NCI-H2227 (cell line): Measurements from ENCODE around the gene CYTH1.

Experiments
- DNase-seq: peaks from one replicate; lab custom pipeline; 2025; ENCODE audit not compliant: unreplicated experiment; lab: John Stamatoyannopoulos, UW

Gene CYTH1

DNA sequence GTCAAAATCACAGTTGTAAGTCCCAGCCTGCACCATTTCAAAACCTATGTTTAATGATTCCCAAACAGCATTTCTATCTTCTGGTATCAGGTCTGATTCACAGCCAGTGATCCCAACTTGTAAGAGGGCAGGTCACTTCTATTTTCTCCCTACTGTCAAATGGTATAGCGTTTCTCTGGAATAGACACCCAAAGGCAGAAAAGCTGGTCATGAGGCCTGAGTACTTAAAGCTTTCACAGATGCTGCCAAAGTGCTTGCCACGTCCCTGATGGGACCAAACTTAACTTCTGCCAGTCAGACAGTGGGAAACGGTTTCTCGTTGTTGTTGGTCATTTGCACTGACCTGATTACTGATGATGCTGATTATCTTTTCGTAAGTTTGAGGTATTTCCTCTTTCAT lies 43.4 kb downstream of the CYTH1 start:
- no peak for DNase-seq

DNA sequence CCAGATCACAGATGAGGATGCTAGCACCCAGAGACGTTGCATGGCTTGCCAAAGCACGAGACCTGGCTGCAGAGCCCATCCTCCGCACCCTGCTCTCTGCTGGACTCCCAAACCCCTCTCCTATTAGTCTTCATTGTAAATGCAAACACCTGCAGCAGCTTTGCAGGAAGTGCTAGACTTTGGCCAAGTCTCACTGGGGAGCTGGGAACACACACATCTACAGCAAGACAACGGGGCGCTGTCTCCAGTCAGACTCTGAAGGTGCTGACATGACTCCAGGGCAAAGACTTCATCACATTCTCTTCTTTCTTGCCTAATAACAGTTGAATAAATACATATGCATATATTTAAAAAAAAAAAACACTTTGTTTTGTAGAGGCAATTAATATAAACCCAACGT lies 43.8 kb downstream of the CYTH1 start:
- DNase-seq: no peak

GRCh38 chr17:78737332-78737731 lies 44.7 kb downstream of the CYTH1 start:
- no peak for DNase-seq

DNA sequence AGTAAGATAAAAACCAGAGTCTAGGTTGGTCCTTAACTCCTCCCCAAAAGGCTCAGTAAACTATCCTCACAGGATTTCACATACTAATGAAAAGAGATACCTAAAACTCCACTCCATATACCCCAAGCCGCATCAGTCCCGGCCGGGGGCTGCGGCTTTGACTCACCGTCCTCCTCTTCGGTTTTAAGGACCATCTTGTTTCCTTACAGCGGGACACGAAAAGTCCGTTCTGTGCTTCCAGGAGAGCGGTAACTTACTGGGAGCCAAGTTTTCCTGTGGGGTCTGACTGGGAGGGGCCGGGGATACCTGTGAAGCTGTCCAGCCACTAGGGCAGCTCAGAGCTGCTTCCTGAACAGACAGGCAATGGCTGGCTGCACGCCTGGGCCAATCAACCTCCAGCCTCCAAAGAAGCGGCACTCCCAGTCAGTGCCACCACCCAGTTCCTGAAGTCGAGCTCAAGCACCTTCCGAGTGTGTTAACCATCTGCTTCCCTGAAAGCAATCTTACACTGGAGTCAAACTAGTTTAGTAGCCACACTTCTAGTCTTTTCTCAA lies 45.5 kb downstream of the CYTH1 start:
- peak; percentile 71 for DNase-seq

DNA sequence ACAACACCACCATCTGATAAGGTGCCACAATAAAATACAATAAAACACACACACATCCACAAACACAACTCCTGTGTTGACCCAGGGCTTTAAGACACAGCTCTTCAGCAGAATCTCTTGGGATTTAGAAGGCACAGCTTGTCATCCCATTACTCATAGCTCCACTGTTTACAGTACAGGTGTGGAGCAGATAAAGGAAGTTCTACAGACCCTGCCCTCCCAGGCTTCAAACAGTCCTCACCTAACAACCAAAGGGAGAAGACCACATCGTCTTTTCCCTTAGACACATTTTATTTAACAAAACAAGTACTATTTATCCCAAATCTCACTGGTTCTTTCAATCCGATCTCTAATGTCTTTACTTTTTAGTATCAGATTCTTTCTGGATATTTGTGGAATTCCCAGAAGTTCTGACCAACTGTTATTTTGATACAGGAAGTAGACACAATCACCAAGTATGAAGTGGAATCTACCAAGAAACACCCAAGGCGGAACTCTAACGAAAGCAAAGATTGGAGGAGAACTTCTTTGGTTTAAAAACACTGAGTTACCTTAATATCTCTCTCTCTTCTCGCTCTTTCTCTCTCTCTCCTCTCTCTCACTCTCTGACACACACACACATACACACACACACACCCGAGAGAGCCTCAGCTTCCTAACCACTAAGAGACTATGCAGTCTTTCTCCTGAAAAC lies 46.1 kb downstream of the CYTH1 start:
- DNase-seq: no peak

GRCh38 chr17:78734793-78735641 lies 47.1 kb downstream of the CYTH1 start:
- DNase-seq: no peak

GRCh38 chr17:78732354-78732753 lies 49.7 kb downstream of the CYTH1 start:
- no peak for DNase-seq

GRCh38 chr17:78731904-78732303 lies 50.2 kb downstream of the CYTH1 start:
- DNase-seq: no peak

DNA sequence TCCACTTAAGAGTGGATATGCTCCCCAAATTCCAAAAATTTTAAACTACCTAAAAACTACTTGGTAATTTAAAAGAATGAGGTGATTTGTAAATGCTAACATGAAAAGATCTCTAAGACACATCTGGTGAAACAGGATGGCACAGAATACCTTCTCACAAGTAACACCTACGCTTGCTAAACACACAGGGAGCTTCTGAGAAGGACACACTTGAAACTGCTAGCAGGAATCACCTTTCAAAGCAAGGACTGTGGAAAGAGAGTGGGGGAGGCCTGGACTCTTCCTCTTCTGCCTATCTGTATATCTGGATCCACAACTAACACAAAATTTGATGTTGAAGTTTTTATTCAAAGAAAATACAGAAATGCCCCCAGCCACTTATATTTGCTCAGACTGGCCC lies 52.4 kb downstream of the CYTH1 start:
- no peak for DNase-seq

- DNase-seq: no peak
Measured at GRCh38 chr17:78728495-78728894, 53.6 kb downstream of the CYTH1 start.

DNA sequence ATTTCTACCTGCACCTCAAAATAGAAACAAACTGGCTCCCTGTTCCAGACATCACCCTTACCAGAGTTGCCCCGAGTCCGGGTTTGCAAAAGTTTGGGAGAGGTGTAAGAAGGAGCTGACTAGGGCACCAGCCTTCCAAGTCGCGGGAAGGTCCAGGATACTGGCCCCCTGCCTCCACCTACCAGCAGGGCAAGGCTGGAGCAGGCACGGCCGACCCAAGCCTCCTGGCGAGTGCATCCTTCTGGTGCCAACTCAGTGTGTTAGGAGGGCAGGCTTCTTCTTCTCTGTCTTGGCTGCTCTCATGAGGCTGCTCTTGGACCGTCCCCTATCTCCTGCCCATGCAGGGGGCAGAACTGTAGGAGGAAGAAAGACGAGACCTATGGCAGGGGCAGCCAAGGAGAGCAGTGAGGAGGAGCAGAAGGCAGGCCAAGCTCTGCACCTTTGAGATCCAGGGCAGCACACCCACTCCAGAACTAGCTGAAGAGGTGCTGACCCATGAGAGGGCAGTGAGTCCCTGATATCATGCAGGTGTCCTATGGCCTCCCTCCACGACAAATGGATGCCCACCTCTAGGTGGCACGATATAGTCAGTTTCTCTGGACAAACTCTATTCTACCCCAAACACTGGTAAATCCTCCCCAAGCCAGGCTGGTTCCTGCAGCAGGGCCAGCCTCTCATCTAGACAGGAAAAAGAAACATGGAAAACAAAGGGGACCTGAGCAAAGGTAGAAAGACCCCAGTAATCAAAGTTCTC lies 54.4 kb downstream of the CYTH1 start:
- no peak for DNase-seq

DNA sequence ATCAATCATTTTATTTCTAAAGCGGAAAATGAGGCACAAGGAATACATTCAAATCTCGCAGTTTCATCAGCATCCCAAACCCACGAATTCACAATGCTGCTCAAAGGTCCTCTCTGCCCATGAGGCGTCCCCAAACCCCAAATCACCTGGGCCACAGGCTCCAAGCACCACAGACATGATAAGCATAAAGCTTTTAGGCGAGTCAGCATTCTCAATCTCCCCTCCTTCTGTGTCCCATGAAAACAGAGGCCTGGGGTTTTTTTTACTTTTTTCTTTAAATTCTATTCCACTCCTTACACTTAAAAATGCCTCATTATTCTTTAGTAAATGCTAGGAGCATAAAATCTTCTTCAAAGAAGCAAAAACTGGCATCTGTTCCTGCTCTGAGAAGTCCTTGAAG lies 55.0 kb downstream of the CYTH1 start:
- DNase-seq: no peak

DNA sequence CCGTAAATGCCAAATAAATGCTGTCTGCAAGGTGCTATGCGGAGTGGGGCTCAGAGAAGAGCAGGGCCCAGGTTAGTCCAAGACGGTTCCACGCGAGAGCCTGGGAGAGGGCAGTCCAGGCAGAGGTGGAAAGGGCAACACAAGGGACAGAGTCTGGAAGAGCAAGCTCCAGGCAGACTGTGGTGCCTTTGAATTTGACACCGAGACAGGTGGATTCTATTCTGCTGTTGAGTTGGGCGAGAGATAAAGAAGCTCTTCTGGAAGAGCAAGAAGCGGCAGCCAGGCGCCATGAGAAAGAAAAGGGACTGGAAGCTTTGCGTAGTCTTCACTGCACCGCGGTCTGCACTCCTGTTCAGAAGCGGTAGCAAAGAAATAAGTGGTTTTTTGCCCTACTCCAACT lies 55.6 kb downstream of the CYTH1 start:
- no peak for DNase-seq

- DNase-seq: no peak
Measured at GRCh38 chr17:78725448-78726021, 56.5 kb downstream of the CYTH1 start.

DNA sequence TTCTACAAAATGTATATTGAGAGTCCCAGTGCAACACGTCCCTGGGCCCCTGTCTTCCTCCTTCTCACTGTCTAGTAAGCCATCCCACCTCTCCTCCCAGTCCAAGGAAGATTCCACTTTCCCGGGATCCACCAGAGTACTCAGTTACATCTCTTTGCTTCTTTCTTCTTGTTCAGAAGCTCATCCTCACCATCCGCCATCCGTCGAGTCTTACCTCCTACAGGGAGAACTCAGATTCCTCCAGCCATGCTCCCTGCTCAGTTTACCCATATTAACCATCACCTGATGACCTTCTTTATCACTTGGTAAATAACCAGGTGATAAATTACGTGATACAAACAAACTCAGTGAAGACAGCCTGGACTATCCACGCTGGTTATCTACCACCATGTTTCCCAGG lies 57.1 kb downstream of the CYTH1 start:
- DNase-seq: no peak

GRCh38 chr17:78724544-78724943 lies 57.5 kb downstream of the CYTH1 start:
- DNase-seq: peak; percentile 40

GRCh38 chr17:78723957-78724356 lies 58.1 kb downstream of the CYTH1 start:
- no peak for DNase-seq

DNA sequence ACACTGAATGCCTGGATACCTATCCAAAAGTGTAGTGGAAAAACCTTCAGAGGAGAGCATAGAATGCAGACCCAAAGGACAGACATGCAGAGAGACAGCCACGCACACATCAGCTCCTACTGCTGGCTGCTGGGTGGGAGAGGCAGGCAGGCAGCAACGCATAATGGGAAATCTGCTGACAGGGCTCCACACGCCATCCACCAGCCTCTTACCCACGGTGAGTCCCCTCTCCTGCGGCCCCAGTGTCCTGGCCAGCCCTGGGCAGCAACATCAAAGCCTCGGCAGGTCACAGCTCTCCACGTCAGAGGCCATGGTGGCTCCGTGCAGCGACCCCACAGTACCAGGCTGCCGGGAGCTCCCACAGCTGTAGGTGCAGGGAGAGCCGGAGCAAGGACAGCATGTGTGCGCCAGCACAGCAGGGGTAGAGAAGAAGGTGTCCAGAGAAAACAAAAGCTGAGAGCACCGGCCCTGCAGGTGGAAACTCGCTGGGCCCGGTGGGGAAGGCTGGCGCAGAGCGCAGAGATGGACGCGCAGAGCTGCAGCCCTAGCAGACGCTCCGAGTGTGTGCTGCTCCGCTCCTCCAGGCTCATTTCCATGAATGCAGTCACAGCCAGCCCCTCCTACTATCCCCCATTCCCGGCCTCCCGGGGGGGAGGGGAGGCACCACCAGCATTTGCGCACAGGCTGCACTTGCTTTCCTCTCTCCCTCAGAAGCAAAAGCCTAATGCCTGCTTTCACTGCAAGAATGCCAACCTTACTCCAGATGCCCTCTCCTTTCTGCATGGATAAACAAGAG lies 58.9 kb downstream of the CYTH1 start:
- DNase-seq: peak; percentile 87

DNA sequence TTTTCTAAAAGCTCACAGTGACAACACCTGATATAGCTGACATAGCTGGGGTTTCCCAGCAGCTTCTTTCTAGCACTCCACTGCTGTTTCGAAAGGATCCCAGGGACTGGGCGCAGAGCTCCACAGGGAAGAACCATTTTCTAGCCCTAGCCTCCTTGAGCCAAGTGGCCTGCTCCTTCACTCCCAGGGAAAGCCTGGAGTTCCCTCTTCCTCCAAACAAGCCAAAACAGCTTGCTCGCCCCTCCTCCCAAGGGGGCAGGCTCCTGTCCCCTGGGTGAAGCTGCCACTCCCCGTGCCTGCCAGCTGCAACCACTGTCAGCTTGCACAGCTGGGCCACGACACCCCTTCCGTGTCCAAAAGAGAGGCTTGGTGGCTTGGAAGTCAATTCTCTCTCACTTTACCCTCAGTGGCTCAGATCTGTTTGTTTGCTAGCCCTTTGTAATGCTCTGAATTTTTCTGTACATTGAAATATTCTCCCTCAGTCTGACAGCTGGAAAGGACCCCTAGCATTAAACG lies 59.8 kb downstream of the CYTH1 start:
- DNase-seq: peak; percentile 31

GRCh38 chr17:78719630-78720298 lies 62.3 kb downstream of the CYTH1 start:
- DNase-seq: no peak
